Measurements from ENCODE around the gene TRPV4. TPM values are rescaled to one million over a fixed set of nuclear protein-coding genes. Genes with fewer than 3 reads are reported as not detected.

The TRPV4 gene
- total and polyA plus RNA-seq, 2 experiments from 2014 or later = 2.3 to 4.7 TPM

- no peaks in the 10 kb centered on the region for H3K36me3 ChIP-seq (replicated peaks; ENCODE audit: insufficient read depth, low read depth)
- DNase-seq (ENCODE audit: low spot score) = no peak
- no peak overlapping the region for H3K4me2 ChIP-seq
- no peak overlapping the region for H2AFZ ChIP-seq
- peaks cover 7% of the 10 kb centered on the region for H3K4me1 ChIP-seq (ENCODE audit: insufficient read depth)
- WGBS (ENCODE audit: low lambda C conversion rate, missing lambda C conversion rate) = 80% methylated on average over 3 of the region's 3 CpGs
- H3K27ac ChIP-seq = no peak overlapping the region
- H3K79me2 ChIP-seq = no peaks in the 10 kb centered on the region
- H3K9me2 ChIP-seq (replicated peaks; ENCODE audit: insufficient read depth) = no peaks in the 10 kb centered on the region
- H3K27me3 ChIP-seq = no peaks in the 10 kb centered on the region
- TF ChIP-seq EZH2 (IDR thresholded peaks at IDR 0.05; ENCODE audit: borderline replicate concordance) (no peak), EZH2phosphoT487 (IDR thresholded peaks at IDR 0.05; ENCODE audit: low read depth, severe bottlenecking, unreplicated experiment) (no peak), CTCF (IDR thresholded peaks at IDR 0.05; ENCODE audit: poor library complexity) (no peak)
- H3K9me3 ChIP-seq (ENCODE audit: low read depth) = no peaks in the 10 kb centered on the region
- H4K20me1 ChIP-seq (ENCODE audit: insufficient read depth, poor library complexity, severe bottlenecking) = no peaks in the 10 kb centered on the region
- H3K4me3 ChIP-seq = no peak overlapping the region
Observed at GRCh38 chr12:109828754-109829511, 4.3 kb downstream of the TRPV4 start.

GRCh38 chr12:109827566-109828550 is 5.3 kb downstream of the TRPV4 start:
- DNase-seq (ENCODE audit: low spot score) = no peak
- Histone ChIP-seq H3K4me3 (no peak overlapping the region), H3K9me3 (ENCODE audit: low read depth) (no peaks in the 10 kb centered on the region), H3K27ac (no peak overlapping the region), H4K20me1 (ENCODE audit: insufficient read depth, poor library complexity, severe bottlenecking) (no peaks in the 10 kb centered on the region), H3K36me3 (replicated peaks; ENCODE audit: insufficient read depth, low read depth) (no peaks in the 10 kb centered on the region), H3K4me1 (ENCODE audit: insufficient read depth) (peaks cover 7% of the 10 kb centered on the region), H3K79me2 (no peaks in the 10 kb centered on the region), H3K27me3 (no peaks in the 10 kb centered on the region), H3K9me2 (replicated peaks; ENCODE audit: insufficient read depth) (no peaks in the 10 kb centered on the region), H2AFZ (no peak overlapping the region), H3K4me2 (no peak overlapping the region)
- 81% methylated on average over 19 of the region's 19 CpGs for WGBS (ENCODE audit: low lambda C conversion rate, missing lambda C conversion rate)
- TF ChIP-seq CTCF (IDR thresholded peaks at IDR 0.05; ENCODE audit: poor library complexity) (no peak), EZH2 (IDR thresholded peaks at IDR 0.05; ENCODE audit: borderline replicate concordance) (no peak), EZH2phosphoT487 (IDR thresholded peaks at IDR 0.05; ENCODE audit: low read depth, severe bottlenecking, unreplicated experiment) (no peak)

- TF ChIP-seq CTCF (IDR thresholded peaks at IDR 0.05; ENCODE audit: poor library complexity) (no peak), EZH2 (IDR thresholded peaks at IDR 0.05; ENCODE audit: borderline replicate concordance) (no peak), EZH2phosphoT487 (IDR thresholded peaks at IDR 0.05; ENCODE audit: low read depth, severe bottlenecking, unreplicated experiment) (no peak)
- Histone ChIP-seq H4K20me1 (ENCODE audit: insufficient read depth, poor library complexity, severe bottlenecking) (no peaks in the 10 kb centered on the region), H3K36me3 (replicated peaks; ENCODE audit: insufficient read depth, low read depth) (no peaks in the 10 kb centered on the region), H3K27ac (no peak overlapping the region), H3K79me2 (no peaks in the 10 kb centered on the region), H3K9me3 (ENCODE audit: low read depth) (no peaks in the 10 kb centered on the region), H3K9me2 (replicated peaks; ENCODE audit: insufficient read depth) (no peaks in the 10 kb centered on the region), H3K27me3 (no peaks in the 10 kb centered on the region), H3K4me2 (no peak overlapping the region), H2AFZ (no peak overlapping the region), H3K4me3 (no peak overlapping the region), H3K4me1 (ENCODE audit: insufficient read depth) (peaks cover 7% of the 10 kb centered on the region)
- 93% methylated on average over 3 of the region's 3 CpGs for WGBS (ENCODE audit: low lambda C conversion rate, missing lambda C conversion rate)
- DNase-seq (ENCODE audit: low spot score) = no peak
Observed at GRCh38 chr12:109827080-109827479, 6.1 kb downstream of the TRPV4 start.

All from hepatocyte (in vitro differentiated cells).